ENCODE results near the gene LAMB2. TPM values are rescaled to one million over a fixed set of nuclear protein-coding genes. Genes with fewer than 3 reads are reported as not detected.

The LAMB2 gene
- total RNA-seq: 112 and 135 TPM in 2 replicates

DNA sequence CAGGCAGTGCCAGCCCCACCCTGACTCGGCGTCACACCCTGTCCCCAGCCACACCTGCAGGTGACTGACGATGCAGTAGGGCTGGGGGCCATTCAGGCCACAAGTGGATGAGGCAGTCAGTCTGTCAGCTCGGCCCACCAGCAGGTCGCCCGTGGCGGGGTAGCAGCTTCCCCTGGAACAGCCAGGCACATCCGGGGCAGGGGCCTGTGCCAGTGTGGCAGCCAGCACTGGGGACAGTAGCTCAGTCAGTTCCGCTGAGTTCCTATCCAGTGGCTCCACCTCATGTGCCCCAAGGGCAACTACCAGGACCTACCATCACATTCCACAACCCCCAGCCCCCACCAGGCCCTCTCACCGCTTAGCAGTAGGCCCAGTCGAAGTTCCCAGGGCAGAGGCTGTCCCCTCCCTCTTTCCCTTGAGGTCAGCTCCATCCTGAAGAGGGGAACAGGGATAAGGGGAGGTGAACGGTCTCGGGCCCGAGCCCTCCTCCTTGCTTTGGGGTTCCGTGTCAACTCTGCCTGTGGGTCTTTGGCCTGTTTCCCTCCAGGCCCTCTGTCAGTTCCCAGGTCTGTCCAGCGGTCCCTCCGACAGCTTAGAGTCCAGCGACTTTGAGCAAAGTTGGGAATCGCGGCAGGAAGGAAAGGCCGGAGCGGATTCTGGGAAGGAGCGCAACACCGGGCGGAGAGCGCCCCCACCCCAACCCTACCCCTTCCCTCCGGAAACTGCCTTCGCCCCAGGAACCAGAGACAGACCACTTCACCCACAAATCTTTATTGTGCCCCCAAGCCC is at the start of gene LAMB2:
TSS of gene LAMB2 (minus strand) at position 614 of the 789 bp plus-strand sequence. CDS start at position 431, 183 bp downstream.

DNA sequence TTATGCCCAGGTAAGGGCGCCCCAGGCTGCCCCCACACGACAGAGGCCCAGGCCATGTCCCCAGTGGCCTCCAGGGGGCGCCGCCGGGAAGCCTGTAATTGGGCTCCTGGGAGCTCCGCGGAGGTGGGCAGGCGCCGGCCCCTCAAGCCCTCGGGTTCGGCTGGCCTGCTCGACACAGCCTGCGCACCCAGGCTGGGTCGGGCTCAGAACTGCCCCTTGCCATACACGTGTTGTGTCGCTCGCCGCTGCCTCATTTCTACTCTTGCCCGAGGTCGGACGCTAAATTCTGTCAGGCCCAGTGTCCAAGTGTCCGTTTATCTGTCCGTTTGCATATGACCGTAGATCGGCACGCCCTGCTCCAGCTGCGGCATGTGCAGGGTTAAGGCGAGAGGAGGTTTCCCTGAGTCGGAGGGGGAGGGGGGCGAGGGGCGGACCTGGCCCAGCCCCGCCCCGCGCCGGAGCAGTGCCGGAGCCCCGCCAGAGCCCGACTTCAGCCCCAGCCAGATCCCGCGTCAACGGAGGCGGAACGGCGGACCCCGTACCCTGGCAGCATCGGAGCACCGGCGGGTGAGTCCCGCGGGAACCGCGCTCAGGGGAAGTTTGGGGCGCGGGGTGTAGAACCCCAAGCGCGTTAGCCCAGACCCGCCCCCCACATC is 38.4 kb upstream of the LAMB2 start, which contains the start of gene KLHDC8B:
TSS of gene KLHDC8B (plus strand) at position 480 of the 656 bp plus-strand sequence. CDS start 1,172 bp downstream, outside the sequence.

GRCh38 chr3:49165771-49166751 is 33.2 kb upstream of the LAMB2 start, which contains the start of gene CCDC71:
TSS of gene CCDC71 (minus strand) at chr3:49166331. CDS start at chr3:49164208, 2,123 bp downstream.

DNA sequence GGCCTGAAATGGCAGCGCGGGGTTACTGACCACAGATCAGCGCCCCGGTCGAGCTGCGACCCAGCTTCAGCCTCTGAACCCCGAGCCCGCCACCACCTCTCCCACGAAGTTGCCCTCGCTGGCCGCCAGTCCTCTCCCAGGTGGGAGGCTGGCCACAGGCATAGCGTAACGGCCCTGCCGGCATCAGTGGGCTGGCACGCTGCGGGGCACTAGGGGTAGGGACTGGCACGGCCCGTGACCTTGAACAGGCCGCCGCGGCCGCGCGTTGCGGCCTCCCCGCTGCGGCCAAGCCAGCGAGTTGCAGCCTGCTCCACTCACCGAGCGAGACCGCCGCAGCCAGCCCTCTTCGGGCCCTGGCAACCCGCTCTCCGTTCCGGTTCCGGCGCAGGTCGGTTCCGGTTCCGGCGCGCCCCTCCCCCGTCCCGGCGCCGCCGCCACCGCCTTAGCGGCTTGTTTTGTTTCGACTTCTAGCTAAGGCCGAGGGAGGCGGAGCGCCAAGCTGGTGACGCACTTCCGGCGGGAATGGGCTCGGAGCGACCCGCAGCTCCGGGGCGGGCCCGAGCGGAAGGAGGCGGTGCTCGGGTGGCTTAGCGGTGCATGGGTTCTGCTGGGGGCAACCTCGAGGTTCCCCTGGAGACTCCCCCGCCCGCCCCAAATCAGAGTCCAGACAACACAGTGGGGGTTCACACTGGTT is 12.3 kb downstream of the LAMB2 start, which contains the start of gene USP19:
TSS of gene USP19 (minus strand) at position 386 of the 694 bp plus-strand sequence. CDS start 1,678 bp downstream, outside the sequence.

GRCh38 chr3:49104427-49105291 is 28.2 kb downstream of the LAMB2 start, which contains the start of gene QARS1:
TSS of gene QARS1 (minus strand) at chr3:49104757. CDS start at chr3:49104733, 24 bp downstream.

DNA sequence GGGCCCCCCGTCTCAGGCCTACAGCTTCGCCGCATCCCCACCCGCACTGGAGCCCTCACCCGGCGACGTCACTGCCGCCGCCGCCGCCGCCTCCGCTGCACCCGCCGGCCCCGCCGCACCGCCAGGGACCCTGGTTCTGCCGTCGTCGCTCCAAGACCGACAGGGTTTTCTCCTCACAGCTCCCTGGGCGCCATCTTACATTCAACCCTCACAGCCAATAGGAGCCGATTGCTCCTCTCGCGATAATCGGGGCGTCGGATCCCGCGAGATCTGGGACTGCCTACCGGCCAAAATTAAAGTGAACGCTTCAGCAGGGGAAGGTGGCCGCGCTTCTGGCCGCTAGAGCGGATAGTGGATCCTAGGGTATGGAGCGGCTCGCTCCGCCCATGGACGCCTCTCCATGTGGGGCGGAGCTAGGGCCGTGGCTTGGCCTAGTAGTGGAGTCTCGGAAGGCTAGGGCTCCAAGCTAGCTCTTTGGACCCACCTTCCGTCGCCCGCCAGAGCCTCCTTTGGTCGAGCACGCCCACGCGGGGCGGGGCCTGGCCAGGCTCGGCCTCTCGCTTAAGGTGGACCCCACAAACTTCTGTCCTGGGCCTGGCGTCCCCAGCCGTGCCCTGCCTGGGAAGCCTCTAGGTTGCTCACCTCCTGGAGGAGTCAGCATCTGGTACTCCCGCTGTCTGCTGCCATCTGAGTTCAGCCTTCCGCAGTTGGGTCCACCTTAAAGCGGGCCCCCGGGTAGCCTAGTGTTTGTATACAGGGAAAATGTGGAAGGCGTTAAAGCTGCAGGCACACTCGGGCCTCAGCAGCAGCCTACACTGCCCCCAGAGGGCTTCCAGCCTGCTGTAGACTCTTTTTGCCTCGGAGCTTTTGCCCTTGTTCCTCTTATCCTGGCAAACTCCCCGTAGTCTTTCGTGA is 38.7 kb downstream of the LAMB2 start, which contains the start of gene QRICH1:
TSS of gene QRICH1 (minus strand) at position 219 of the 915 bp plus-strand sequence. CDS start 17,054 bp downstream, outside the sequence.

Other genes with a start within 250 kb of the LAMB2 start
- gene SLC25A20, start 234.2 kb downstream of the LAMB2 start, total RNA-seq: 9.5 and 11.5 TPM in 2 replicates
- gene ARIH2, start 214.2 kb downstream of the LAMB2 start, total RNA-seq: 47.5 and 55.1 TPM in 2 replicates
- 13.9 and 15.2 TPM in 2 replicates for gene P4HTM, start 142.8 kb downstream of the LAMB2 start, total RNA-seq
- gene WDR6, start 125.7 kb downstream of the LAMB2 start, total RNA-seq: 64.4 and 65.5 TPM in 2 replicates
- 34.7 and 45.6 TPM in 2 replicates for gene DALRD3, start 114.5 kb downstream of the LAMB2 start, total RNA-seq
- 92.2 and 212 TPM in 2 replicates for gene NDUFAF3, start 110.9 kb downstream of the LAMB2 start, total RNA-seq
- 290 and 302 TPM in 2 replicates for gene IMPDH2, start 103.7 kb downstream of the LAMB2 start, total RNA-seq
- 47.2 and 67.1 TPM in 2 replicates for gene QRICH1, start 39.0 kb downstream of the LAMB2 start, total RNA-seq
- gene QARS1, start 28.3 kb downstream of the LAMB2 start, total RNA-seq: 269 and 298 TPM in 2 replicates
- gene USP19, start 12.2 kb downstream of the LAMB2 start, total RNA-seq: 41.0 and 42.1 TPM in 2 replicates
- 37.9 and 42.0 TPM in 2 replicates for gene CCDC71, start 33.3 kb upstream of the LAMB2 start, total RNA-seq
- 36.3 and 42.4 TPM in 2 replicates for gene KLHDC8B, start 38.5 kb upstream of the LAMB2 start, total RNA-seq
- gene C3orf62, start 144.2 kb upstream of the LAMB2 start, total RNA-seq: 0.51 and 2.7 TPM in 2 replicates
- 7.4 and 11.6 TPM in 2 replicates for gene USP4, start 207.0 kb upstream of the LAMB2 start, total RNA-seq
- 357 and 397 TPM in 2 replicates for gene GPX1, start 225.3 kb upstream of the LAMB2 start, total RNA-seq